IgD-negative memory B cell (primary cell): ENCODE results near the gene NOX3. TPM values are rescaled to one million over a fixed set of nuclear protein-coding genes. Genes with fewer than 3 reads are reported as not detected.

ENCODE experiments used
- H3K27ac Mint-ChIP-seq, 3 donors: one replicate each; pipeline ENCODE4 v1.8.0; 2020 to 2022; ENCODE audit warnings: mild to moderate bottlenecking in 3 of 3, mixed read lengths in 3 of 3, moderate library complexity in 1 of 3
- H3K27me3 Mint-ChIP-seq: one replicate; pipeline ENCODE4 v1.8.0; 2021; ENCODE audit warnings: mixed read lengths
- H3K36me3 Mint-ChIP-seq: one replicate; pipeline ENCODE4 v1.8.0; 2020; ENCODE audit warnings: mild to moderate bottlenecking, mixed read lengths
- H3K4me1 Mint-ChIP-seq, 3 donors: one replicate each; pipeline ENCODE4 v1.8.0; 2020 to 2022; ENCODE audit warnings: mixed read lengths in 3 of 3, mild to moderate bottlenecking in 1 of 3
- H3K4me3 Mint-ChIP-seq, 4 donors: one replicate each; pipeline ENCODE4 v1.8.0; 2020 to 2022; ENCODE audit warnings: mild to moderate bottlenecking in 4 of 4, mixed read lengths in 4 of 4, moderate library complexity in 3 of 4
- H3K9me3 Mint-ChIP-seq, 3 donors: one replicate each; pipeline ENCODE4 v1.8.0; 2020 to 2021; ENCODE audit warnings: mixed read lengths in 3 of 3, mild to moderate bottlenecking in 1 of 3
- polyA plus RNA-seq: library from polyadenylated mRNA; unstranded; fragments of 300-500 nt; fragmentation: Illumina TruSeq; gene quantifications from one replicate; pipeline ENCODE4 v1.2.3, GENCODE V29; 2021

The NOX3 gene
- polyA plus RNA-seq, 1 donor from 2014 or later = not detected

DNA sequence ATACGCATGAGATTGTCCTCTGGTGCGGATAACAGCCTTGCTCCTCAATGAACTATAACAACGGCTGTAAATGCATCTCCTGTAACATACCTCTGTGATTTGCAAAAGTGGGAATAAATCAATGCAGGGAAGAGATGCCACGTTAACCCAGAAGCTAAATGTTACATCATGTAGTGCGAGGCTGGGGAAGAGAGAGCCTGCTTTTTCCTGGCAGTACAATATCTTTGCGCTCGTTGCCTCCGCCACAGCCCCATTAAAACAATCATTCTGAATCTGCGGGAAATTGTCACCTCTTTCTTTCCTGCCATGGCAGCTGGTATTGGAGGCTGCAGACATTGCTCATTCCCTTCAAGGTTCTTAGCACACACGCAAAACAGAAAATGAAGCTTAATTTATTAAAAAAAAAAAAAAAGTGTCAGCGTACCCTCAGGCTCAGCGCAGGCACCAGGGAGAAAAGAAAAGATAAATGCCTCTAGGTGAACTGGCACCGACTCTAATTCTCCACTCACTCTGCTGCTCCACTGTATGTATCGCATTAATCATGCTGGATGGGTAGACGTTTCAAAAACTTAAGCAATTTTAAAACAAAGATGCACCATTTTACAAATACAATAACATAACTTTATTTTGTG, 71.2 kb downstream of the NOX3 start:
- peaks cover 3 to 6% (median 6%) of the 10 kb centered on the region in 3 donors for H3K9me3 Mint-ChIP-seq
- H3K4me1 Mint-ChIP-seq = peaks cover 0 to 9% (median 4%) of the 10 kb centered on the region in 3 donors
- no peak overlapping the region for H3K27ac Mint-ChIP-seq
- peaks cover under 1% of the 10 kb centered on the region for H3K36me3 Mint-ChIP-seq
- peaks cover 2% of the 10 kb centered on the region for H3K27me3 Mint-ChIP-seq
- no peak overlapping the region for H3K4me3 Mint-ChIP-seq

DNA sequence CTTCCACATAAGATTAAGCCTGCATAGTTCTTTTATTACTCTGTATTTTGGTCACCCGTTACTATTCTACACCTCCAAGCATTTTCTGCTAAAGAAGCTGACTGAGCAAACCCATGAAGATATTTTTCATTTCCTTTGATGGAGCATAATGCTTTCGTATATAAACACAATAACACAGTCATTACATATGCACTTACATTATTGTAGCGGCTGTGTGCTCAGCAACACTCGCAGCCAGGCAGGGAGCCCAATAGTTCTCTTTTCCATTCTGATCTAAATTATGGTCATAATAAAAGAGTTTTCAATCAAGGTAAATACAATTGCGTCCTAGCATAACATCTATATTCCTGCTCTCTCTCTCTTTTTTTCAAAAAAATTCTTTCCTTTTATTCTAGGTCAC, 71.7 kb downstream of the NOX3 start:
- Mint-ChIP-seq H3K4me1 (peaks cover 0 to 4% (median 0%) of the 10 kb centered on the region in 3 donors), H3K36me3 (no peaks in the 10 kb centered on the region), H3K4me3 (no peak overlapping the region), H3K9me3 (peaks cover under 1 to 3% (median 2%) of the 10 kb centered on the region in 3 donors), H3K27me3 (peaks cover 2% of the 10 kb centered on the region), H3K27ac (no peak overlapping the region)

DNA sequence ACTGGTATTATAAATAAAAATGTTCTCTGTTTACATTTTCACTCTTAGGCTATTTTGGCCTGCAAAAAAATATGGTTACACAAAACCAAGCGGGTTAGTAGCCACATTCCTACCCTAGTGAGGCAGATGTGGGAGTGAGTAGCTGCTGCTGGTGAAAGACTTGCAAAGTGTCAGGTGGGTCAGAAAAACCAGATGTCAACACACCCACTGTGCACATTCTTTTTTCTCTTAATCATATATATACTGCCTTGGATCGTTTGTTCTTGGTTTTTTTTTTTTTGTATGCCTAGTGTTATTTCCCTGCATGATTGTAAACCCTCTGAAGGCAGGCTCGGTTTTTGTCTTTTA, 73.3 kb downstream of the NOX3 start:
- Mint-ChIP-seq H3K4me3 (no peak overlapping the region), H3K4me1 (no peaks in the 10 kb centered on the region), H3K27me3 (peaks cover 2% of the 10 kb centered on the region), H3K27ac (no peak overlapping the region), H3K36me3 (no peaks in the 10 kb centered on the region), H3K9me3 (peaks cover 0 to 3% (median 2%) of the 10 kb centered on the region in 3 donors)

DNA sequence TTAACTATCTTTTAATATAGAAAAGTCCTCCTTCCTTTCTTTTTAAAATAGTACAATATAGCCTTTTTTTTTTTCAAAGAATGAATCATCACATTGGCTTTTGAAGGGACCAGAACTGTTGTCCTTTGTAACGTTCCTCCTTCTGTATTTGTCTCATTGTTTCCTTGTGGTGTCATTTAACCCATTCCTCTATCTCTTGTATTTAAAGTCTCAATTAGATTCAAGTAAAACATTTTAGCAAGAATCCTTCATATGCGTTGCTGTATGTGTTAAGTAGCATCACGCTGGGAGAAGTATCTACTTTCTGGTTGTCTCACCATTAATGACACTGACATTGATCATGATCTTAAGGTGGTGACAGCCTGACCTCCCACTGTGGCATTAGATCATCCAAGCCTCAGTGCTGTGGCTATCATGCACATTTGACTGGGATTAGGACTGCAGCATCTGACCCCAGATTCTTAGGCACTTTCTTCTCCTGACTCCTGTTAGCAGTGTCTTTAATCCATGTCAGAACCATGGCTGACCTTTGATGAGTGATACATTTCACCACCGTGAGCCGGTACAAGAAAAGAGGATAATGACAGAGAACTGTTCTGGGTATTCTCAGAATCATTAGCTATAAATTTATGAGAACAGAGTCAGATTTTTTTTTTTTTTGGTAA, 73.8 kb downstream of the NOX3 start:
- H3K4me1 Mint-ChIP-seq = no peaks in the 10 kb centered on the region
- H3K36me3 Mint-ChIP-seq = no peaks in the 10 kb centered on the region
- H3K27ac Mint-ChIP-seq = no peak overlapping the region
- H3K4me3 Mint-ChIP-seq = no peak overlapping the region
- no peaks in the 10 kb centered on the region for H3K9me3 Mint-ChIP-seq
- peaks cover 2% of the 10 kb centered on the region for H3K27me3 Mint-ChIP-seq

DNA sequence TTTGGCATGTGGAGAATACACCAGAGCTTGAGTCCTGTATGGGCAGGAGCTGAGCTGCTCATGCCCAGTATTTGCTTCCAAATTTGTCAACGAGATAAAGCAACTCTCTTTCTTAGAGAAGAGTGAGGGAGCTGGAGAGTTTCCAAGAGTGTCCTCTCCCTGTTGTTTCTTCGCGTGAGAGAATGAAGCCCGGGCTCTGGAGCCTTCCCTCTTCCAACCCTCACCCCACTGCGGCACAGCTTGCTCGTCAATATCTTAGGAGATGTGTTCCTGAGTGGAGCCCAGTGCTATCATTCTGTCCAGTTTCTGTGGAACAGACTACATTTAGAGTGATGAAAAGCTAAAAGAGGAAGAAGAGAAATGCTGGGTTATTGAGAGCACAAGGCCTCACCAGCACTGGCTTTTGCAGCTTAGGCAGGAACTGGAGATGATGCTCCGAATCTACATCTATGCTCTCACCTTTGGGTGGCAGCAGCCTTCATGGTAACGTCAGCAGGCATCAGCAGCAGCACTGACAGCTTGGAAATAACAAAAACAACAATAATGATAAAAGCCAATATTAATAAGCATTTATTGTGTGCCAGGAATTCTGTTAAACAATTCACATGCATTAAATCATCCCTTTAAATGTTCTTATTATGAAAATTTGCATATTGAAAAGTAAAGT, 74.8 kb downstream of the NOX3 start:
- H3K9me3 Mint-ChIP-seq = no peaks in the 10 kb centered on the region
- no peak overlapping the region for H3K27ac Mint-ChIP-seq
- H3K4me1 Mint-ChIP-seq = no peaks in the 10 kb centered on the region
- H3K27me3 Mint-ChIP-seq = peaks cover 2% of the 10 kb centered on the region
- H3K36me3 Mint-ChIP-seq = no peaks in the 10 kb centered on the region
- H3K4me3 Mint-ChIP-seq = no peak overlapping the region

DNA sequence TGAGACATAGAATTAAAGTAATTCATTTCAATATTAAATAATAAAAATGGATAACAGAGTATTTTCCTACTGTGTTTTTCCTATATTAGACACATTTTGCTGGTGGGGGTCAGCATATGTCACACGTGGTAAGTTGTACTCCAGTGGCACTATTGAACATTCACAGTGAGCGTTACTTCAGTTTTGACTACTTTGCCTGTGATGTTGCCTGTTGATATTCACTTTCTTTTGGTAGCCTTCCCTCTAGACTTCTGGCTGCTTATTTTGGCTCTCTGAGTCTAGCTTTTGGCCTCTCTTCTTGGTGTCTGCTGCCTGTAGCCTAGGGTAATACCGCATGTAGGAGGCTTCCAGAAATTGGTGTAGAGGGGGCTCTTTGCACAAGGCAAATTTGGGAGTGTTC, 76.9 kb downstream of the NOX3 start:
- H3K36me3 Mint-ChIP-seq = no peaks in the 10 kb centered on the region
- H3K4me3 Mint-ChIP-seq = no peak overlapping the region
- no peaks in the 10 kb centered on the region for H3K9me3 Mint-ChIP-seq
- H3K4me1 Mint-ChIP-seq = no peaks in the 10 kb centered on the region
- H3K27me3 Mint-ChIP-seq = peaks cover 2% of the 10 kb centered on the region
- H3K27ac Mint-ChIP-seq = no peak overlapping the region

DNA sequence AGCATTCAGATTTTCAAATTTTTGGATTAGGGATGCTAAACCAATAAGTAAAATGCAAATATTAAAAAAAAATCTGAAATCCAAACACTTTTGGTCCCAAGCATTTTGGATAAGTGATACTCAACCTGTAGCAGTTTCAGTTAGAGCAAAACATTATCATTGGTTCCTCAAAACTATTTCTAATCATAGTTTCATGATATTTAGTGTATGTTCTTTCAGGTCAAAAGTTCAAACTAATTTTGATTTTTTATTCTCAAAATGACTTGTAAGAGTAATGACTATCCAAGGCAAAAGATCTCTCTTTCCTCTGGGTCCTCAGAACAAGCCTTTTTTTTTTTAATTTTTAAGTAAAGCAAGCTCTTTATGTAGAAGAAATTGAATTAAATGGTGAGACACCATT, 77.4 kb downstream of the NOX3 start:
- Mint-ChIP-seq H3K36me3 (no peaks in the 10 kb centered on the region), H3K4me1 (no peaks in the 10 kb centered on the region), H3K27me3 (peaks cover 2% of the 10 kb centered on the region), H3K9me3 (no peaks in the 10 kb centered on the region), H3K27ac (no peak overlapping the region), H3K4me3 (no peak overlapping the region)

DNA sequence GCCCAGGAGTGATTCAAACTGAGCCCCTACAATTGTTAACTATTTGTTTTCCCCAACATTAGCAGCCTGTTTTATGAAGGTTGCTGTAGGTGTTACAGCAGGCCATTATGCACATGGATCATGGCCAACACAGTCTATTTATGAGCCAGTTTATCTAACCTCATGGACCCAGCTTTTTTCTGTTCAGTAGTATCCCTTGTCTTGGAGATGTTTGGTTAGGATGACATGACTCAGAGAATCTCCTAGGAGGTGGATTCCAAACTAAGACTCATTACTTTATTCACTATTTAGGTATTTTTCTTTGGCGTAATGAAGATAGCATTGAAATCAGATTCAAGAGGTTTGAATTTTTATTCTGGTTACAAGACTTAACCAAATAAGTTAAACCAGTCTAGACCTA, 78.6 kb downstream of the NOX3 start:
- Mint-ChIP-seq H3K27me3 (peaks cover 2% of the 10 kb centered on the region), H3K4me3 (no peak overlapping the region), H3K9me3 (no peaks in the 10 kb centered on the region), H3K27ac (no peak overlapping the region), H3K4me1 (no peaks in the 10 kb centered on the region), H3K36me3 (no peaks in the 10 kb centered on the region)

DNA sequence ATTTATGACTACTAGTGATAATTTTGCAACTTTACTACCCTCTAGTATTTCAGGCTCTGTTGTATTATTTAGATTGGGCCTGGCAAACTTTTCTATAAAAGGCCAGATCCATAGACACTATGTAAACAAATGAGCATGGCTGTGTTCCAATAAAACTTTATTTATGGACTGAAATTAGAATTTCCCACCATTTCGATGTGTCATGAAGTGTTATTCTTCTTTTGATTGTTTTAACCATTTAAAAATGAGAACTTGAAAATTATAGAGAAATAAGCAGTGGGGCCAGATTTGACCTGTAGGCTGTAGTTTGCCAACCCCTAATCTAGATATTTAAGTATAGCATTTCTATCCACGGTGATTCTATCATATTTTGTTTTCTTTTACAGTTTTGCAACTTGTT, 79.8 kb downstream of the NOX3 start:
- H3K36me3 Mint-ChIP-seq = no peaks in the 10 kb centered on the region
- H3K27ac Mint-ChIP-seq = no peak overlapping the region
- no peaks in the 10 kb centered on the region for H3K9me3 Mint-ChIP-seq
- H3K4me3 Mint-ChIP-seq = no peak overlapping the region
- peaks cover 2% of the 10 kb centered on the region for H3K27me3 Mint-ChIP-seq
- no peaks in the 10 kb centered on the region for H3K4me1 Mint-ChIP-seq

DNA sequence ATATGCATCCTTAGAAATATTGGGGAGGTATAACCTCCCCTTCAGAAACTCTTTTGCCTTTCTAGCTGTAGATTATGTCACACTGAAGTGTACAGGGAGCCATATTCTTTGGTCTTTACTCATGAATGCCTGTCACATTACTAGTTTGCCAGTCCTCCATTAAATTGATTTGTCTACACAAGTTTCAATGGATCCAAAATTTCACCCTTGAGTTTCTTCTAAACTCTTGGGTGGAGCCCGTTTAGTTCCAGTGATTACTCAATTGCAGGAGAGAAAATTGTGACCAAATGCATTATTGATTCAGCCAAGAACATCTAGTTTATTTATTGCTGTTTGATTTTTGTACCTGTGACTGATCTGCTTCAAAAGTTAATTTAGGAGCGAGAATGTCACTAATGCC, 81.0 kb downstream of the NOX3 start:
- peaks cover 4% of the 10 kb centered on the region for H3K27me3 Mint-ChIP-seq
- no peak overlapping the region for H3K27ac Mint-ChIP-seq
- H3K36me3 Mint-ChIP-seq = no peaks in the 10 kb centered on the region
- H3K4me1 Mint-ChIP-seq = no peaks in the 10 kb centered on the region
- H3K4me3 Mint-ChIP-seq = no peak overlapping the region
- no peaks in the 10 kb centered on the region for H3K9me3 Mint-ChIP-seq

DNA sequence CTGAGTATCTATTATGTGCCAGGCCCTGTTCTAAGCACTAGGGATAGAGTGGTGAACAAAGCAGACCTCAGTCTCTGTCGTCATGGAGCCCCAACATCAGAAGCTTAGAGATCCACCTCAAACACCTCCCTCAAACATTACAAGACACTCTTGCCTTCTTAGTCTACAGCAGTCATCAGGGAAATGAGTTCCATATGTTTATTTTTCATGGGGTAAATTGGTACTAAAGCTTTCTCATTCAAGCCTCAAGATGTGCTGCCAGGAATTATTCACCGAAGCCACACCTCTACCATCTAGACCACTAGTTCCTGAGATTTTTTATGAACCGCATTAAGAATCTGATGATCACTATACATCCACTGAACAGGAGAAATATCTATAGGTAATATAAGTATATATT, 82.4 kb downstream of the NOX3 start:
- Mint-ChIP-seq H3K36me3 (no peaks in the 10 kb centered on the region), H3K27ac (no peak overlapping the region), H3K9me3 (no peaks in the 10 kb centered on the region), H3K4me3 (no peak overlapping the region), H3K4me1 (no peaks in the 10 kb centered on the region), H3K27me3 (peaks cover 2% of the 10 kb centered on the region)

DNA sequence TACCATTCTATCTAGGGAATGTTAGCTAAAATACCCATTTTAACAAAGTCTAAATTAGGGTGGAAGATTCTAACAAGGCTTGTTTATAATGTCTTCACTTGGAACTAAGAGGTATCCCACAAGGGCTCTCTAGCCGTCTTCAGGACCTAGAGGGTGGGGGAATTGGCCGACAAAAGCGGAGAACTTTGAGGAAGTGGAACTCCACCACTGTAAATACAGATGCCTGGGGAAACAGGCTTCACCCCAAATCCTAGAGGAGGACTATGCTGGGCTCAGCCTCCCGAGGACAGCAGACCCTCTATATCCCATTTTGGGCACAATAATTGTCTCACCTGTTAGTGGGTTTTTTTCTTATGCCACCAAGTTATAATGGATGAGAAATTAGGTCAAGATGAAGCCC, 83.4 kb downstream of the NOX3 start:
- H3K27ac Mint-ChIP-seq = no peak overlapping the region
- H3K4me3 Mint-ChIP-seq = no peak overlapping the region
- no peaks in the 10 kb centered on the region for H3K36me3 Mint-ChIP-seq
- no peaks in the 10 kb centered on the region for H3K4me1 Mint-ChIP-seq
- peaks cover 2% of the 10 kb centered on the region for H3K27me3 Mint-ChIP-seq
- peaks cover 0 to 1% (median 0%) of the 10 kb centered on the region in 3 donors for H3K9me3 Mint-ChIP-seq

DNA sequence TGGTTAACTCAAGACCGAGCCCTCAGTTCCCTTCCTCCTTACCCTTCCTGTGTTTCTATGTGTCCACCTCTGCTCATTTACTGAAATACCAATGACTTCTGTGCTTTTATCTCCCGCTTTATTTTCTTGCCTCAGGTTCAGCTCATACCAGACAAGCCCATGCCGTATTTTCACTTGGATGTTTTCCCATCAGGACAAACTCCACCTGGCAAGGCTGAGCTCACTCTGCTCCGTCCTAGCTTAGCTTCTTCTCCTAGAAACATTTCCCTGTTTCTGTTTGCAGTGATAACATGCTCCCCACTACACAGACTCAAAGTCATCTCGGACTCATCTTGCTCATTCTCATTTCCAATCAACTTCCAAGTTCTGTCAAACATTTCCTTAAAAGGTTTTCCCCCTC, 84.4 kb downstream of the NOX3 start:
- H3K4me1 Mint-ChIP-seq = no peaks in the 10 kb centered on the region
- H3K27me3 Mint-ChIP-seq = peaks cover 2% of the 10 kb centered on the region
- H3K4me3 Mint-ChIP-seq = no peak overlapping the region
- H3K36me3 Mint-ChIP-seq = no peaks in the 10 kb centered on the region
- no peak overlapping the region for H3K27ac Mint-ChIP-seq
- H3K9me3 Mint-ChIP-seq = peaks cover 0 to 1% (median 0%) of the 10 kb centered on the region in 3 donors

DNA sequence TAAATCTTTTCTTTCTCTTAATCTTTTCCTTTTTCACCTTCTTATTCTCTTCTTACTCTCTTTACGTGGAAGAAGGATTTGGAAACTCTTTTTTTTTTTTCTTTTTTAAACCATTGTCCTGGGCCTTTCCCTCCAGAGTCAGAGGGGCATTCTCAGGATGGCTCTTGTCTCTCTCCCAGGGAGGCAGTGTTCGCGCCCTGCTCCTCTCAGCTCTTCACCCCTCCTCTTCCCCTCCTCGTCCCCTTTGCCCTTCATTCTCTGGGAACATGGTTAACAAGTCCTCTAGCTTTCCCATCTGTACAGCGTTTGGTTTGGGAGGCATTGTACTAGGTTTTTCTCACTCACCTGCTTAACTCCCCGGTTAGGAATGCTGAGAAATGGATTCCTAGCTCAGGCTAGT, 89.3 kb downstream of the NOX3 start:
- Mint-ChIP-seq H3K27me3 (peaks cover 2% of the 10 kb centered on the region), H3K4me3 (no peak overlapping the region), H3K36me3 (no peaks in the 10 kb centered on the region), H3K27ac (no peak overlapping the region), H3K4me1 (peaks cover 0 to 1% (median 0%) of the 10 kb centered on the region in 3 donors), H3K9me3 (peaks cover 0 to 1% (median 0%) of the 10 kb centered on the region in 3 donors)

DNA sequence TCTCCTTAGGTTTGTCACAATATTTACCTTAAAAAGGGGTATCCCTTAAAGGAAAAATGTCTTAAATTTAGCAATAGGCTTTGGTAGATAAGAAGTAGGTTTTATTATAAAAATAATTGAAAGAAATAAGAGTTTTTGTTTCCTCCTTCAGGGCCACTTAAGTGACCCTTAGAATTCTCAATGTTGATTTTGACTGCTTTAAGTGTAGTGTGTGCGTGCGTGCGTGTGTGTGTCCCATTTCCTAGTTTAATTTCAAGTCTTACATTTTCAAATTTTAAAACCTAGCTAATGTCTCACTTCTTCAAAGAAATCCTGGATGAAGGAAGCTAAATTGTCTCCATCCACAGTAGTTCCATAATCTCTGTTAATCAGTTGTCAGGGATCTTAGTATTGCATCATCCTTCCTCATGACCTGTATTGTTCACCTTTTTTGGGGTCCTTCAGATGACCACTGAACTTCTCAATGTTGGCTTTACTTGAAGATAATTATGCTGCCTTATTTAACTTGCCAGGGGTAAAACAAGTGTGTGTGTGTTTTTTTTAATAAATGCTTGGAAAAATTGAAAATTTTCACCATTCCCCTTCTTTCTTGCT, 90.7 kb downstream of the NOX3 start:
- Mint-ChIP-seq H3K27ac (no peak overlapping the region), H3K27me3 (no peaks in the 10 kb centered on the region), H3K9me3 (peaks cover 0 to 1% (median 0%) of the 10 kb centered on the region in 3 donors), H3K4me1 (peaks cover 0 to 1% (median 0%) of the 10 kb centered on the region in 3 donors), H3K36me3 (no peaks in the 10 kb centered on the region), H3K4me3 (no peak overlapping the region)
